GM21723 (cell line): Measurements from ENCODE around the gene SAFB2.
"Not testable (repeated sequence)": the region's sequence is repeated elsewhere in the genome, so short reads cannot be mapped to it uniquely, and the experiment has no call there.

Source experiments
- ATAC-seq: cut with Tn5 transposase; IDR thresholded peaks from one replicate; pipeline ENCODE4 v1.9.1; 2021; ENCODE audit warnings: mild to moderate bottlenecking, moderate library complexity; ENCODE audit not compliant: unreplicated experiment

SAFB2 gene

DNA sequence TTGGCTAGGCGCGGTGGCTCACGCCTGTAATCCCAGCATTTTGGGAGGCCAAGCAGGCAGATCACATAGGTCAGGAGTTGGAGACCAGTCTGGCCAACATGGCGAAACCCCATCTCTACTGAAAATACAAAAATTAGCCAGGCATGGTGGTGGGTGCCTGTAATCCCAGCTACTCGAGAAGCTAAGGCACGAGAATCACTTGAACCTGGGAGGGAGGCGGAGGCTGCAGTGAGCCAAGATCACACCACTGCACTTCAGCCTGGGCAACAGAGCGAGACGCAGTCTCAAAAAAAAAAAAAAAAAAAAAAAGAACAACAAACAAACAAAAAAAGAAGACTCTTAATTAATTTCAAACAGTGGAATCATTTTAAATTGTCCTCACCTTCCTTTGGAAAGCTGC, 13.8 kb downstream of the SAFB2 start:
- ATAC-seq = not testable (repeated sequence)

DNA sequence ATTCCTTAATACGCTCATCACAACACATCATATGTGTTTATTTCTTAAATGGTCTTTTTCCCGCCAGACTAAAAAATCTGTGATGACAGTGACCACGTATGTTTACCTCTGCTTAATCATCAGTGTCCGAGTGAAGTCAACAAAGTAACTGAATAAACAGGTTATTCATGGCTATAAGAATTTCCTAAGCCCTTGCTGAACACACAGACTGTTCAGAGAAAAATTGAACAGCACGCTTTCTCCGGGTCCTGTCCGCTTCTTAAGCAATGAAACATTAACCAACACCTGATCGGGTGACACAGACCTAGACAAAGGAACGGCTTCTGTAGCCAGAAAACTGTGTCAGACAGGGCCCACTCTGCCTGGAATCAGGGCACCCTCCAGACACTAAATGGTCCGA, 14.3 kb downstream of the SAFB2 start:
- ATAC-seq = no peak

DNA sequence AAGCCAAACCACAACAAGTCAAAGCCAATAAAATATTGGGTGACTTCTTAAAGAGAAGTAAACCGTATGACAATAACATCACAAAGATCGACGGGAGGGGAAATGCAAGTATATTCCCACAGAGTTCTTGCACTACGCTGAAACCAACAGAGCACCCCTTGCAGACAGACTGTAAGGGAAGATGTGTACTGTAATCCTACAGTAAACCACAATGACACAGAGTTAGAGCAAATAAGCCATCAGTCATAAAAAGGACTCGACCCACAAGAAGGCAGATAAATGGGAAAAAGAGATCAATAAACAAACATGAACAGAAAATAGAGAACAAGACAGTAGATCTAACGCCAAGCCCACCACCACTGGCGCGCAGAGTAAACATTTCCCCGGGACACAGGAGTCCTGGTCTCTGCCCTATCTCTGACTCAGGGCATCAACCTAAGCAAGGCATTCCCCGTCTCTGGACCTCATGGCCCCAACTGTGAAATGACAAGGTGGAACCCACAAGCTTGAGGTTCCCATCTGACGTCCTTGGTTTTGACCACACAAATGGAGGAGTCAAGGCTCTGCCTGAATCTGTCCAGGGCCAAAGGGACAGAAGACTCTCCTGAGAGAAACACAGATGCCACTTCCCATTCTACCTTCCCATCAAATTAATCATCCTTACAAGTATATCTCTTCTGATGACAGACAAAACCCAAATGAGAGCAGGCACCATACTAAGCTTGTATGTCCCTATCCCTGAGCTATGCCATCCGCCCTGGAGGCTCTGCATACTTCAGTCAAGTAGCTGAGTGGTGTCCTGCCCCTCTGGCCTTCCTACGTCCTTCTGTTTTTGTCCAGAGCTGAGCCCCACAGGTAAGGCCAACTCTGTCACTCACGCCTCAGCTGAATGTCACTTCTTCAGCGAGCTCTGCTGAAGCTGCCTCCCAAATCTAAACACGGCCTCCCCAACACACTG, 15.0 kb downstream of the SAFB2 start:
- ATAC-seq = no peak

DNA sequence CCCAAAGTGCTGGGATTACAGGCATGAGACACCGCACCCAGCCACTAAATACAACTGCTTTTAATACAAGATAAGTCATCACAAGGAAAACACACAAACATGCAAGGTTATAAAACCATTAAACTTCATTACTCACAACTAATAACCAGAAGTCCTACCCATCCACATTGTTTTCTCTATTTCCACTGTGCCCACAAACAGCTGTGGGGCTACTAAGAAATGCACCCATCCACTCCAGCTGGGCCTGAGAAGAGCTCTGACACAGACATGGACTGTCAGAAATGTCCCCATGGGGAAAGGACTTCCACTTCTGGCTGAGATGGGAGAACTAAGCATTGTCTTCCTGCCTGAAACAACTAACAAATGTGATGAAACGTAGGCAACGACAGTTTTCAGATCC, 17.2 kb downstream of the SAFB2 start:
- ATAC-seq = no peak

DNA sequence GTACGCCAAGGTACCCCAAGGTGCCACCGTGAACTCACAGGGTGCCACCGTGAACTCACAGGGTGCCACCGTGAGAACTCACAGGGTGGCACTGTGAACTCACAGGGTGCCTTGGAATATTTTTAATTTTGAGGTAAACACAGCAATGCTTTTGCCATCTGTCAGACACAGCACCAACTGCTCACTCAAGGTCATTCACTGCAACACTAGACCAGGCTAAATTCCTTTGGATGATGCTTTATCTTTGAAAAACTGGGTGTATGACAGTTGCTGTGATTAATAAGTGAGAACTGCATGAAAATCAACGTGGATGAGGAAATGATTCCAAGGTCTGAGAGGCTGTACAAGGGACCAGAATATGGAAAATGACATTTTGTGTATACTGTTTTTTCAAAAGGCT, 18.9 kb downstream of the SAFB2 start:
- no peak for ATAC-seq

DNA sequence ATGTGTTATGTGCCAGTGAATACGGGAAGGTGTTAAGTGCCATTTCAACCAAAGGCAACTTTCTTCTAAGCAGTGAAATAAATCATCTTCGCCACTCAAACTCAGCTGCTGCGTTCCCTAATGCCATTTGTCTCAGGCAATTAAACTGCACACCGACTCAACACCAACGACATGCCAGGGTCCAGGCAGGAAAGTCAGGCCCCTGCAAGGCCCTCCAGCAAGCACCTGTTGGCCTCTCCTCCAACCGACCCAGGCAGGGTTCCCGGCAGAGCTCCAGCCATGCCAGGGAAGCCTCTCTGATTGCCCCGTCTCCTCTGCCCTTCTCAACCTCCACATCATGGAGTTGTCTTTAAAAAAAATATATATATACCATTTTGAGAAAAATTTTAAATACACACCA, 21.8 kb downstream of the SAFB2 start:
- ATAC-seq = no peak

DNA sequence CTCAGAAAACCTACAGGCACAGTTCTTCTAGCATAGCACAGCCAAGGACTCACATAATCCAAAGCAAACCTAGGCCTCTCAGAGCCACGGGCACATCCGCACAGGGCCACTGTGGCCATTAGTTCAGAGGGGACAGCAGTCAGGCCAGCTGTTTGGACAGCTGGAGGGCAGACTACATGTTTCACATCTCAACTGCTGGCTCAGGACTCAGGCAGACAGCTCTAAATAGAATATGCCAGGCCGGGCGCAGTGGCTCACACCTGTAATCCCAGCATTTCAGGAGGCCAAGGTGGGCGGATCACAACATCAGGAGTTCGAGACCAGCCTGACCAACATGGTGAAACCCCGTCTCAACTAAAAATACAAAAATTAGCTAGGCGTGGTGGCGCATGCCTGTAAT, 26.8 kb downstream of the SAFB2 start:
- ATAC-seq = no peak

DNA sequence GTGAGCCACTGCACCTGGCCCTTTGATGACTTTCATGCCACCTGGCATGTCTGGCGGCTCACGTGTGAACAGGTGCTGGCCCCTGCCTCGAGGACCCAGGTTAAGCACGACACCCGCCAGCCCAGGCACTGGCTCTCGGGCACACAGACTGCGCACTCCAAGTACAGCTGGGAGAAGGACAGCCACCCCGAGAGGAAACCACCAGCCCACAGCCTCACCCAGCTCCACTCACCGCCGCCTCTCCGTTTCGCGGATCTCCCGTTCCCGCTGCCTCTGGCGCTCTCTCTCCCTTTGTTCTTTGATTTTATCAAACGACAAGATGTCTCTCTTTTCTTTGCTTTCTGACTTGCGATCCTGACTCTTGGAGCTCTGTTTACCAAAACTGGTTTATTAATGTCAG, 27.4 kb downstream of the SAFB2 start:
- no peak for ATAC-seq

DNA sequence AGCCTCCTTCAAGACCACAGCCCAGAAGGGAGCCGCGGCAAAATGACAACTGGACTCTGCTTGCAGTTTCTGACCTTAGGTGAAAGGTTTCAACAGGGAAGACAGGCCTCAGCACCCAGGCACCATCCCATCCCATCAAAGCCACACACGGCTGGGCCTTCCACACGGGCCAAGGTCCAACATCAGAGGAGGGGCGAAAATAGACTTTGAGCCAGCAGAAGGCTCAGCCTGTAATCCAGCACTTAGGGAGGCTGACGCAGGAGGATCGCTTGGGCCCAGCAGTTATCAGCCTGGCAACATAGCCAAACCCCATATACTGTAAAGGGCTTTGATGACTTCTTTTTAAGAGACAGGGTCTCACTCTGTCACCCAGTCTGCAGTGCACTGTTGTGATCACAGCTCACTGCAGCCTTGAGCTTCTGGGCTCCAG, 28.0 kb downstream of the SAFB2 start:
- no peak for ATAC-seq

DNA sequence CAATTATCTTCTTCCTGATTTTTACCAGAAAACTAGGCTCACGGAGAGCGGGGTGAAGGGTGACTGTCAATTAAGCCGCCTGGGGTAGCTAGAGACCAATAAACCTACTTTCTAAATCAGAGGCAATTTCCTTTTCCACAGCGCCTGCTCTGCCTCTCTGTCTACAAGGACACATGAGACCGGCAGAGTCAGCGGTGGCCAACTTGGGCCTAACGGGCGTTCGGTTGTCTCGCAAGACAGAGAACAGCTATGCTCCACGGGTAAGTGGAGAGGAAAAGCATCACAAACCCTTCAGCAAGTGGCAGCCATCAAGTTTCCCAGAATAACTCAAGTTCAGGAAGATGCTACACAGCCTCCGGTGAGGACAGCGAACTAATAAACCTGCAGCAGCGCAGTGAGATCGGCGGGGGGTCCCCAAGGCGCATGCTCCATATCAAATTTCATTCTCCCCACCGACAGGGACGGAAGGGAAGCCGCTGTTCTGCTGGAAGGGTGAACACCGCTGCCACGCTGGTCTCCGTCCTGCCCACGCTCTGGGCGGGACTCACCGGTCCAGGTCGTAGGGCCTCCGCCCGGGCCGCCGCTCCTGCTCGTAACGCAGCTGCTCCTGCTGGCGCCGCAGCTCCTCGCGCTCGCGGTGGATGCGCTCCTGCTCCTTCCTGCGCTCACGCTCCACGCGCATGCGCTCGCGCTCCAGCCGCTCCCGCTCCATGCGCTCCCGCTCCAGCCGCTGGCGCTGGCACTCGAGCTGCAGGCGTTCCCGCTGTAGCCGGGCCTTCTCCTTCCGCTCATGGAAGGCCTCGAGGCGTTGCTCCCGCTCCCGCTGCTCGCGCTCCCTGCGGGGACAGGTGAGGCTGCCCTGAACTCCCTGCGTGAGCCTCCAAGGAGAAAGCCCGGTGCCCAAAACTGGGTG, 29.0 kb downstream of the SAFB2 start:
- no peak for ATAC-seq

DNA sequence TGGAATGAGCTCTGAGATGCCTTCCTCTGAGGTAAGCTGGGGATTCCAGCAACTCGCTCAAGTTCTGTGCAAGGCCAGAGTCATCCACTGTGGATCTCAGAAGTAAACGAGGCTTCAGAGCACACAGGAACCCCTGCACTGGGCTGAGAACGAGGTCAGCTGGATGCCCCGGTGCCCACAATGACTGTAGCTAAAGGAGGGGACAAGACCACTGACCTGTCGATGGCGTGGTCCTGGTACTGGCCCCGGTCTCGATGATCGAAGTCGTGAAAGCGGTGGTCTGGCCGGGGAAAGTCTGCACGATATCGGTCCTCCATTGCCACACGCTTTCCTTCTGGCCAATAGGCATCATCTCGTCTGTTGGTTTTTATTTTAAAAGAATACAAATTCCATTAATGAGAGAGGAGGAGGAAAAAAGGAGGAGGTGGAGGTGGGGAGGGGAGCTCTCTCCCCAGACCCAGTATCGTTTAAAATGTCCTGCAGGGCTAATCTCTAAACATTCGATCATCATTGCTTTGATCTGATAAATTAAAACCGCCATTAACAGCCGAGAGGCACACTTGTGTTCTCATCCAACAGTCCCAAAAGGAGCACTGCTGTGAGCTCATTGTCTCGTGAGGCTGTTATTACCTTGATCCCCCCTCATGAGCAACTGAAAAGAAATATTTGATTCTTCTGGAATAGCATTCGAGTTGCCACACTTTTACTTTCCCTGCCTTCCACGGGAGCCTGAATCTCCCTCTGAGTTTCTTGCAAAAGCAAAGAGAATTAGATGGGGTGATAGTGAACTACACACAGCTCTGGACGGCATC, 29.8 kb downstream of the SAFB2 start:
- no peak for ATAC-seq

DNA sequence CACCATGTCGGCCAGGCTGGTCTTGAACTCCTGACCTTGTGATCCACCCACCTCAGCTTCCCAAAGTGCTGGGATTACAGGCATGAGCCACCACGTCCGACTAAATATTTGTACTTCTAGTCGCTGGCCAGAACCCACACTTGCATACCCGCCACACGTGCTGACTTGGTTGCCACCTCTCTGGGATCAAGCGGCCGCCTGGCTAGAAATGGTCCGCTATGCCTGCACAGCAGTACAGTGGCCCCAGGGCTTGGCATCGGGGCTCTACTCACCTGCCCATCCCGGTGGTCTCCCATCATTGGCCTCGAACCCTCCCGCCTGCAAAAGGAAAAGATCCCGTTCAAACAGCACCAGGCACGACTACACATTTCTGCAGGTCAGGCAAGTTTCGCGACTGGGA, 31.1 kb downstream of the SAFB2 start:
- no peak for ATAC-seq

DNA sequence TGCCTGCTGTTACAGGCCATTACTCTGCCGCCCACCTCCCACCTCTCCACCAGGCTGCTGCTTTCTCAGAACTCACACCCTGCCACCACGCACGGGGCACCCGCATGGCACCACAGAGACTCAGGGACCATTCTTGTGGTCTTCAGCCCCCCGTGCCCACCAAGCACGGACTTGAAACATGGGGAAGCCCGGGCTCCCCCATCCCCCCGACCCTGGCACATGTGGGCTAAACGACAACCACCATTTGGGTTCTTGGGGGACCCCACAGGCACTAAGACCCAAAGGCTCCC, 31.8 kb downstream of the SAFB2 start:
- no peak for ATAC-seq

DNA sequence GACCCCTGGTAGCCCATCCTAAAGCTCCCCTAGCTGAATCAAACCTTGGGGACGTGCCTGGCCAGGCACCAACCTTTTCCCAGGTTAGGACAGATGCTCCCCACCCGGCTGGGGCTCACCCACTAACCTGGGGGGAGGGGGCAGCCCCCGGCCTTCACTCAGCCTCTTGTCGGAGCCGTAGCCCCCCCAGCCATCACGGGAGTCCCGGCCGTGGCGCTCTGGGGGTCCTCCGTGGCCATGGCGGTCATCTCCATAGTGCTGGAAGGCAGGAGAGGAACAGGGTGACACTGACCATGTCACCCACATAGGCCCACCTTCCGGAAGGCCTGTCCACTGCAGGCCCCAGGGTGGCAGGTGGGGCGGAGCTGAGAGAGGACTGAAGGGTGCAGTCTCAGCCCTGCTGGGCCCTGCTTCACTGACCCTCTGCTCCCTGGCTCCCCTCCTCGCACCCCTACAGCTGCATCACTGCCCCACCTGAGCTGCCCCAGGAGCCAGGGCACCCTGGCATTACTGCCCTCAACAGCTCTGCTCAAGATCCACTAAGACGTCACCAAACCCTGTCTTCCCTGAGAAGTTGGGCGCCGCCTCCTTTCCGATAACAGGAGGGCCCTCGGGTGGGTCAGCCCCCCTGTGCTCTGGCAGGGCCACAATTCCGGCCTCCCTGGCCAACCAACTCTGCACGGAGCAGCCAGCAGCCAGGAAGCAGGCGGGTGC, 32.3 kb downstream of the SAFB2 start:
- no peak for ATAC-seq

DNA sequence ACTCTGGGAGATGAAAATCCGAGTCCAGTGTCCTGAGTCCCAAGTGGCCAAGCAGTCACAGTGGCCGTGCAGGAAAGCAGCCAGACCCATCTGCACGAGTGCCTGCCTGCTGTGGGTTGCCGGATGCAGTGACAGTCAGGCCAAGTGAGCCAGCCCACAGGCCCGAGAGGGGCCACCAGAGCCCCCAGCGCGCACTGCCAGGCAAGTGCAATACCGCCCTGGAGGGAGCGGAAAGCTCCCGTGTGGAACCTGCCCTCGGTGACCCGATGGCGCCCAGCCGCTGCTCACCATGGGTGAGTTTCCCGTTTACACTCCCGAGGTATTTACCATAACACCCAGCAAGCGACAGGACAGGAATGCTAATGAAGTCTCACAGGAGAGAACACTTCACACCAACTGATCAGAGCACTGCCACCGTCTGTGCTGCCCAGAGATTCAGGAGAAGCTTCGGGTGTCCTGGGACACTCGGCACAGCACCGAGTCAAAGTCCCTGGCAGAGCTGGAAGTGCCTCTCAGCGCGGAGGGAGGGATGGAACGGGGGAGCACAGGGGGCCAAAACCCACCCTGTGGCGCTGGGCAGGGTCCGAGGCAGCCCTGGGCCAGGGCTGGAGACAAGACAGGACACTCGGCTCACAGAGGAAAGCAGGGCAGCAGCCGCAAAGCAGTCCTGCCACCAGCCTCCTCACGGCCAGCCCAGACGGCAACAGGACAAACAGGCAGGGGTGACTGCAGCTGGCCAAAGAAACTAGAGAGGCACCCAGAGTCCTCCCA, 33.5 kb downstream of the SAFB2 start:
- no peak for ATAC-seq

DNA sequence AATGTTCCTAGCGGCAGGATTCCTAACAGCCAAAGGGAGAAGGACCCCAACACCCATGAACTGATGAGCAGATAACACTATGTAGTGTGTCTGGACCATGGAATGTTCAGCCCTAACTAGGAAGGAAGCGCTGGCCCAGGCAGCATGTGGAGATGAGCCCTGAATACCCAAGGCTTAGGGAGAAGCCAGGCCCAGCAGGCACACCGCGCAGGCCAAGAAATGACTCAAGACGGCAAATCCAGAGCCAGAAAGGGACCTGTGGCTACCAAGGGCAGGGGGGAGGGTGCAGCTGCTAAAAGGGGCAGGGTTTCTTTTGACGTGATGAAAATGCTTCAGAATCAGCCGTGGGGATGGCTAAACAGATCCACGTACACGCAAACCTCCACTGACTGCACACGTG, 34.1 kb downstream of the SAFB2 start:
- ATAC-seq = no peak

DNA sequence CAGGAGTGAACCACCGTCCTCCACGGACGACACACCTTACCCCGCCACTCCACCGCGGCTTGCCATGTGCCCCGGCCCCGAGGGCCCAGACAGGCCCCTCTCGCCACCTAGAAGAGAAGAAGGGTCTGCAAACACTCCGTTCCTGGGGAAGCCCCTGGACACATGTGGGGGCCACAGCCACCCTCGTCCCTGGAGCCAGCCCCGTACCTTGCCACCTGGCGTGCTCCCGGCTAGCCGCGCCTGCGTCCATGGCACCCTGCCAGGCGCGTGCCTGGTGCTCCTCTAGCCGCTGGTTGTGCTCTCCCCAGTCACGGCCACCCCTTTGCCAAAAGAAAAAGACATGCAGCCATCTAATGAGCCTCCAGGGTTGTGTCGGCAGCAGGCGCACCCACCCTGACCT, 34.9 kb downstream of the SAFB2 start:
- ATAC-seq = no peak

DNA sequence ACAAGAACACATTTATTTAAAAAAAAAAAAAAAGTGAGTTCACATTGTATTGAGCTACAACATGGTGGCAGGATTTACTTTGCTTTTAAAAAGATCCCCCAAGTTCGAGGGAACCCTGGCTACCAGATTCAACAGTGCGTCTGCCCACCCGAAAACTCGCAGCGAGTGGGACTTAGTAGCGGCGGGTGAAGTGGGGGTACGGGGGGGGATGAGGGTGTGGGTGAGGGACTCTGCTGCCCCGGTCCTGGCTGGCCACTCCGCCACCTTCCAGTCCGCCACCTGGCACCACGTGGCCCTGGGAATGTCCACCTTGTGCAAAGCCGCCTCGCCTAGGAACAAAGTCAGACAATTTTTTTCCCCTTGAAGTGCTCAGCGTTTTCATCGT, 35.5 kb downstream of the SAFB2 start:
- no peak for ATAC-seq

DNA sequence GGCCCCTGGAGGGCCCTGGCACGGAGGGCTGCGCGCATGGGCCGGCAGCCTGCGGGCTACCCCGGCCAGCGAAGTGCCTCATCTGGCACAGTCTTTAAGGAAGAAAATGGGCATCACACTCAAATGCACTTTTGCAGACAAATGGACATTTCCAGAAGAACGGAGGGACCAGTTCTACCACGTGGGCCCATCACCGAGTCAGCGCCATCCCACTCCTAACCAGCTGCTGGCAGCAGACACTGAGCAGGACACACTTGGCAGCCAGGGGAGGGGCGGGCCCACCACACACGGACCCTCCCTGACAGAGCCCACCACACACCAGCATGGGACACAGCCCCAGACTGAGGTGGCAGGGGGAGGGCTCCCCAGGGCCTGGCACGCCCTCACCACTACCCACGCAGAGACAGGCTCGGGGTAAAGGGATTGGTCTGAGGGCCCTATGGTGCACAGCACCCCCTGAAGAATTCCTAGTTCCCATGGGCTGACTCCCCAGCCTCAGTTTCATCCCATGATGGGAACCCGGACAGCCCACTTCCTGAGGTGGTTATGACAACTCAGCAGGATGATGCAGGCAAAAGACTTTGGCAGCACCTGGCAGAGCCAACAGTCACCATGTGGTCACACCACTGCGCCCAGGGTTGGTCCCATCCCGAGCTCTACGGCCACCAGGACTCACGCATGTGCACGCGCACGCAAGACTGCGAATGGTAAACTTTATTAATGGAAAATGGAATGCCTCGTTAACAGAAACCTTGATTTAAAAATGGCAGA, 36.1 kb downstream of the SAFB2 start:
- no peak for ATAC-seq
